Ishikawa (cell line): ENCODE results near the gene TMEM225B.

Source experiments
- CEBPB ChIP-seq: IDR thresholded peaks from 2 replicates; pipeline ENCODE4 v1.6.1; 2012
- CREB1 ChIP-seq: IDR thresholded peaks from 2 replicates; pipeline ENCODE4 v1.6.1; 2012; ENCODE audit warnings: low read depth
- EGR1 ChIP-seq: IDR thresholded peaks from 2 replicates; pipeline ENCODE4 v1.6.1; 2012
- EP300 ChIP-seq: IDR thresholded peaks from 2 replicates; pipeline ENCODE4 v1.6.1; 2012; ENCODE audit warnings: borderline replicate concordance
- FOXM1 ChIP-seq: IDR thresholded peaks from 2 replicates; pipeline ENCODE4 v1.6.1; 2012; ENCODE audit warnings: low read depth, borderline replicate concordance
- NFIC ChIP-seq: IDR thresholded peaks from 2 replicates; pipeline ENCODE4 v1.6.1; 2012
- RAD21 ChIP-seq: IDR thresholded peaks from 2 replicates; pipeline ENCODE4 v1.6.1; 2012; ENCODE audit warnings: low read depth
- TAF1 ChIP-seq: IDR thresholded peaks from 2 replicates; pipeline ENCODE4 v1.6.1; 2012; ENCODE audit warnings: low read depth, mild to moderate bottlenecking
- TCF12 ChIP-seq: IDR thresholded peaks from 2 replicates; pipeline ENCODE4 v1.6.1; 2012; ENCODE audit warnings: low read depth
- TEAD4 ChIP-seq: IDR thresholded peaks from 2 replicates; pipeline ENCODE4 v1.6.1; 2012
- YY1 ChIP-seq: IDR thresholded peaks from 2 replicates; pipeline ENCODE4 v1.6.1; 2012; ENCODE audit warnings: low read depth
- ZBTB7A ChIP-seq: IDR thresholded peaks from 2 replicates; pipeline ENCODE4 v1.6.1; 2012; ENCODE audit warnings: low read depth
- TF ChIP-seq, protein P1 (sequence below): IDR thresholded peaks from 2 replicates; pipeline ENCODE4 v1.6.1; 2012; ENCODE audit warnings: low read depth, mild to moderate bottlenecking
- TF ChIP-seq, protein P2 (sequence below): IDR thresholded peaks from 2 replicates; pipeline ENCODE4 v1.6.1; 2012
- TF ChIP-seq, protein P3 (sequence below): IDR thresholded peaks from 2 replicates; pipeline ENCODE4 v1.6.1; 2012

Gene TMEM225B

DNA sequence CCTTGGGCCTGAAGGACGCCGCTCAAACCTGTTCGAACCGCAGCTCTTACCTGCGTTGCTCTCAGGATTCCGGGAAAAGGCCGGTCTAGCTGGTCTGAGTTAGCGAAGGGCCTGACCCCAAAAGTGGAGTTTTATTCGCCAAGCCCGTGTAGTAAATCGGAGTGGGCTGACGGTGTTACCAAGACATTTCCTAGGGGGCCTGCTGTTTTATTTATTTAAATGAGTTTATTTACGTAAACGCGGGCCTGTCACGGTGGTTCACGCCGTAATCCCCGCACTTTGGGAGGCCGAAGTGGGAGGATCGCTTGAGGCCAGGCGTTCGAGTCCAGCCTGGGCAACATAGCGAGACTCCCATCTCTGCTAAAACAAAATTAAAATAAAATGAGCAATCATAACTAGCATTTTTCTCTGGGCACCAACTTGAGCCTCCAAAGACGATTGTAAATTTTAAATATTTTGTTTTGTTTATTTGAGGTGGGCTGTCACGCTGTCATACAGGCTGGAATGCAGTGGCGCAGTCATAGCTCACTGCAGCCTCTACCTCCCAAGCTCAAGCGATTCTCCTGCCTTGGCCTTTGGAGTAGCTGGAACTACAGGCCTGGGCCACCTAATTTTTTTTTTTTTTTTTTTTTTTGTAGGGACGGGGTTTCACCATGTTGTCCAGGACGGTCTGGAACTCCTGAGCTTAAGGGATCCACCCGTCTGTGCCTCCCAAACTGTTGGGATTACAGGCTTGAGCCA, 38.7 kb upstream of the TMEM225B start:
- TF ChIP-seq, protein P1, sequence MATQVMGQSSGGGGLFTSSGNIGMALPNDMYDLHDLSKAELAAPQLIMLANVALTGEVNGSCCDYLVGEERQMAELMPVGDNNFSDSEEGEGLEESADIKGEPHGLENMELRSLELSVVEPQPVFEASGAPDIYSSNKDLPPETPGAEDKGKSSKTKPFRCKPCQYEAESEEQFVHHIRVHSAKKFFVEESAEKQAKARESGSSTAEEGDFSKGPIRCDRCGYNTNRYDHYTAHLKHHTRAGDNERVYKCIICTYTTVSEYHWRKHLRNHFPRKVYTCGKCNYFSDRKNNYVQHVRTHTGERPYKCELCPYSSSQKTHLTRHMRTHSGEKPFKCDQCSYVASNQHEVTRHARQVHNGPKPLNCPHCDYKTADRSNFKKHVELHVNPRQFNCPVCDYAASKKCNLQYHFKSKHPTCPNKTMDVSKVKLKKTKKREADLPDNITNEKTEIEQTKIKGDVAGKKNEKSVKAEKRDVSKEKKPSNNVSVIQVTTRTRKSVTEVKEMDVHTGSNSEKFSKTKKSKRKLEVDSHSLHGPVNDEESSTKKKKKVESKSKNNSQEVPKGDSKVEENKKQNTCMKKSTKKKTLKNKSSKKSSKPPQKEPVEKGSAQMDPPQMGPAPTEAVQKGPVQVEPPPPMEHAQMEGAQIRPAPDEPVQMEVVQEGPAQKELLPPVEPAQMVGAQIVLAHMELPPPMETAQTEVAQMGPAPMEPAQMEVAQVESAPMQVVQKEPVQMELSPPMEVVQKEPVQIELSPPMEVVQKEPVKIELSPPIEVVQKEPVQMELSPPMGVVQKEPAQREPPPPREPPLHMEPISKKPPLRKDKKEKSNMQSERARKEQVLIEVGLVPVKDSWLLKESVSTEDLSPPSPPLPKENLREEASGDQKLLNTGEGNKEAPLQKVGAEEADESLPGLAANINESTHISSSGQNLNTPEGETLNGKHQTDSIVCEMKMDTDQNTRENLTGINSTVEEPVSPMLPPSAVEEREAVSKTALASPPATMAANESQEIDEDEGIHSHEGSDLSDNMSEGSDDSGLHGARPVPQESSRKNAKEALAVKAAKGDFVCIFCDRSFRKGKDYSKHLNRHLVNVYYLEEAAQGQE = no peak
- TF ChIP-seq TEAD4 = no peak
- TF ChIP-seq, protein P2, sequence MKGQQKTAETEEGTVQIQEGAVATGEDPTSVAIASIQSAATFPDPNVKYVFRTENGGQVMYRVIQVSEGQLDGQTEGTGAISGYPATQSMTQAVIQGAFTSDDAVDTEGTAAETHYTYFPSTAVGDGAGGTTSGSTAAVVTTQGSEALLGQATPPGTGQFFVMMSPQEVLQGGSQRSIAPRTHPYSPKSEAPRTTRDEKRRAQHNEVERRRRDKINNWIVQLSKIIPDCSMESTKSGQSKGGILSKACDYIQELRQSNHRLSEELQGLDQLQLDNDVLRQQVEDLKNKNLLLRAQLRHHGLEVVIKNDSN = no peak
- TF ChIP-seq, protein P3, sequence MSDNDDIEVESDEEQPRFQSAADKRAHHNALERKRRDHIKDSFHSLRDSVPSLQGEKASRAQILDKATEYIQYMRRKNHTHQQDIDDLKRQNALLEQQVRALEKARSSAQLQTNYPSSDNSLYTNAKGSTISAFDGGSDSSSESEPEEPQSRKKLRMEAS = no peak
- no peak for TF ChIP-seq YY1
- no peak for TF ChIP-seq TAF1
- TF ChIP-seq FOXM1 = no peak
- no peak for TF ChIP-seq RAD21
- TF ChIP-seq CREB1 = no peak
- TF ChIP-seq EP300 = no peak

DNA sequence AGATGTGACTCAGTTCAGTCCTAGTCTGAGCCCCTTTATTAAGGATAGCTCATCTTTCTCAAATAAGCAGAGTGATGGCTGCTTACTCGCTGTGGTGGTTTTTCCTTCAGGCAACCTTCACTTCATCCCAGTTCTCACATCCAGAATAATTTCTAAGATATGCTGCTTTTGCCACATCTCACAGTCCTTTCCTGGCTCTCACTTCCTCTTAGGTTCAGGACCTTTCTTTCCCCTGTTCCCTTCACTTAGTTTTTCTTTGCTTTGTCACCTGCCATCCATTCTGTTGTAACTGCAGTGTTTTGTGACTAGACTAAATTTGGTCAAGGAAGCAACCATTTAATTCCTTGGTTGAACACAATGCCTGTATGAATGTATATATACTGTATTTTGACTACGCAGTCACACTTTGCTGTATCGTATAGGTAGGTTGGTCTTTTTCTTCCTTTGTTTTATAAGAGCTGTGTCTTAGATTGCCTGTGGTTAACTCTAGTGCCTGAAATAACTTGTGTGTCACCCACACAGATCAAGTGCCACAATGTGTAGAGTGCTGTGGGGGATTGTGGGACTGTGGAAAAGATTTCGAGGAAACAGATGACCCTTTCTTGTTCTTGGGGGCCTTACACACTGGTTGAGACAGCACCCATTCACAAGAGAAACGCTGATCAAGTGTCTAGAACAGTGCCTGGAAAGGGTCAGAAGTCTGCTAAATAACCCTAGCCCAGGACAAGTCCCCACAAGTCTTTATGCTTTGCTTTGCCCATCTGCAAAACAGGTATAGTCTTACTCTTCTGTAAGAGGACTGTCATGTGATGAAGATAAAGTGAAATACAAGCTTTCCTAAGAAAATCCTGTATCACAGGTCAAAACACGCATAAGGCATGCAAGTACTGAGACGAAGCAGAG, 37.0 kb upstream of the TMEM225B start:
- TF ChIP-seq CREB1 (no peak), TCF12 (no peak), NFIC (no peak), TAF1 (no peak), ZBTB7A (no peak), YY1 (no peak), RAD21 (no peak), EP300 (no peak)
- TF ChIP-seq, protein P2 = no peak
- TF ChIP-seq, protein P1 = no peak

DNA sequence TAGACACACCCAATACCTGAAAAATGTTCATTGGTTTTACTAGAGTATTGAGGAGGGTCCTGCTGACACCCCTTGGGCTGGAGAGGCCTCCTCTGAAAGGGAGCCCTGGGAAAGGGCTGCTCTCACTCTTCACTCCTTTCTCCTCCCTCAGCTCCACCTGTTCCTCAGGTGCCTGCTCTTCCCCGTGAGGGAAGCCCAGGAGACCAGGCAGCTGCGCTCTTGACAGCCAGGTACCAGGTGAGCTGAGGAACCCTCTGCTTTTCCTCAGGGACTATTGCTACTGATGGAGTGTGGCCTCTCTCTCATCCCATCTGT, 36.4 kb upstream of the TMEM225B start:
- TF ChIP-seq EP300 (no peak), FOXM1 (no peak), EGR1 (no peak), TAF1 (no peak), ZBTB7A (no peak), CREB1 (no peak), NFIC (no peak), CEBPB (no peak), TEAD4 (no peak), RAD21 (no peak), TCF12 (no peak), YY1 (no peak)
- TF ChIP-seq, protein P2 = no peak
- TF ChIP-seq, protein P1 = no peak
- TF ChIP-seq, protein P3 = no peak
